NCI-H1436 treated with DMSO at 0.1 percent for 48 hours (cell line): ENCODE measurements around the gene PLGRKT.
"Not testable (repeated sequence)": the region's sequence is repeated elsewhere in the genome, so short reads cannot be mapped to it uniquely, and the experiment has no call there.

Source experiments
- DNase-seq: peaks from one replicate; lab custom pipeline; 2025; lab: John Stamatoyannopoulos, UW

The PLGRKT gene

GRCh38 chr9:5450359-5451091 lies 12.8 kb upstream of the PLGRKT start, which contains the start of gene CD274:
TSS of gene CD274 (plus strand) at chr9:5450542. CDS start at chr9:5456114, 5,572 bp downstream.
- DNase-seq, result no peak

- no peak for DNase-seq
Measured at GRCh38 chr9:5449521-5450358, 12.0 kb upstream of the PLGRKT start.

GRCh38 chr9:5448461-5449435 lies 11.0 kb upstream of the PLGRKT start:
- no peak for DNase-seq

- no peak for DNase-seq
Measured at GRCh38 chr9:5448016-5448415, 10.3 kb upstream of the PLGRKT start.

- no peak for DNase-seq
Measured at GRCh38 chr9:5447337-5447736, 9.6 kb upstream of the PLGRKT start.

GRCh38 chr9:5446451-5447236 lies 8.9 kb upstream of the PLGRKT start:
- DNase-seq, result no peak

GRCh38 chr9:5445886-5446285 lies 8.2 kb upstream of the PLGRKT start:
- no peak for DNase-seq

- not testable (repeated sequence) for DNase-seq
Measured at GRCh38 chr9:5445096-5445495, 7.4 kb upstream of the PLGRKT start.

GRCh38 chr9:5443850-5444249 lies 6.1 kb upstream of the PLGRKT start:
- DNase-seq, result no peak

- DNase-seq, result no peak
Measured at GRCh38 chr9:5442400-5443011, 4.8 kb upstream of the PLGRKT start.

- DNase-seq, result no peak
Measured at GRCh38 chr9:5441043-5441442, 3.3 kb upstream of the PLGRKT start.

GRCh38 chr9:5440426-5440825 lies 2.7 kb upstream of the PLGRKT start:
- DNase-seq, result no peak

- no peak for DNase-seq
Measured at GRCh38 chr9:5438301-5439162, 807 bp upstream of the PLGRKT start.

GRCh38 chr9:5436441-5436840 lies 1.3 kb downstream of the PLGRKT start:
- DNase-seq, result no peak

- DNase-seq, result no peak
Measured at GRCh38 chr9:5435912-5436311, 1.8 kb downstream of the PLGRKT start.

GRCh38 chr9:5433841-5434810 lies 3.6 kb downstream of the PLGRKT start:
- DNase-seq, result not testable (repeated sequence)

- DNase-seq, result not testable (repeated sequence)
Measured at GRCh38 chr9:5433328-5433727, 4.4 kb downstream of the PLGRKT start.

- not testable (repeated sequence) for DNase-seq
Measured at GRCh38 chr9:5432890-5433289, 4.8 kb downstream of the PLGRKT start.

GRCh38 chr9:5430912-5431311 lies 6.8 kb downstream of the PLGRKT start:
- no peak for DNase-seq
